ENCODE results near the gene ANKRD23.

ANKRD23 gene

GRCh38 chr2:96835830-96836229, 8.0 kb downstream of the ANKRD23 start:
- DNase-seq, result no peak

- DNase-seq, result no peak
Measured at GRCh38 chr2:96832754-96833507, 10.9 kb downstream of the ANKRD23 start.

DNA sequence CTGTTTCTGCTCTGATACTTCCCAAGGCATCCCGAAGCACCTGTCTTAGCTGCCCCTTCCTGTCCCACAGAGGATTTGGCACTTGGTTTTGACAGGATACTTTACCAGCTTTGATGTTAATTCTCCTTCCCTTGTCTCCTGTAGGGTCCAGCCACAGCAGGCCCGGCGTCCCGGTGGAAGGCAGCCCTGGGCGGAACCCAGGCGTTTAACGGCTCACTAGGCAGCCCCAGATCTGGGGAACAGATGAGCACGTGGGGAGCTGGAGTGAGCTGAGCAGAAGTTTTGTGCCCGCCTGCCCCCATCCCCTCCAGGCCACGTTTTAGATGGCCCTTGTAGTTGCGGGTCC, 11.4 kb downstream of the ANKRD23 start:
- DNase-seq, result no peak

GRCh38 chr2:96831679-96832078, 12.1 kb downstream of the ANKRD23 start:
- DNase-seq, result no peak

GRCh38 chr2:96830044-96830562, 13.7 kb downstream of the ANKRD23 start:
- no peak for DNase-seq

DNA sequence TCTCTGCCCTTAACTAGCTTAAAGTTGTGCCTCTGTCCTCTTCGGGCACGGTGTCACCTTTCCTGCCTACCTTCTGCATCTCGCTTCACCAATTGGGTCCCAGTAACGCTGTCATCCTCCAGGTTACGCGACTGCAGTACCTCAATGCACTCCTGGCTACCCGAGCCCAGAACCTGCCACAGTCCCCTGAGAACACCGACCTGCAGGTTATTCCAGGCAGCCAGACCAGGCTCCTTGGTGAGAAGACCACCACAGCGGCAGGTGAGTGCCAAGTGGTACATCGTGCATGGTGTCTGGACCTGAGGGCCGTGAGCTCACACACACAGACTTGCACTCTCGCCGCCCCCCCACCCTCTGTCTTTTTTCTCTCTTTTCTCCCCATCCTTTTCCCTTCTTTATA, 14.9 kb downstream of the ANKRD23 start:
- no peak for DNase-seq

GRCh38 chr2:96828436-96828835, 15.4 kb downstream of the ANKRD23 start:
- DNase-seq, result no peak

DNA sequence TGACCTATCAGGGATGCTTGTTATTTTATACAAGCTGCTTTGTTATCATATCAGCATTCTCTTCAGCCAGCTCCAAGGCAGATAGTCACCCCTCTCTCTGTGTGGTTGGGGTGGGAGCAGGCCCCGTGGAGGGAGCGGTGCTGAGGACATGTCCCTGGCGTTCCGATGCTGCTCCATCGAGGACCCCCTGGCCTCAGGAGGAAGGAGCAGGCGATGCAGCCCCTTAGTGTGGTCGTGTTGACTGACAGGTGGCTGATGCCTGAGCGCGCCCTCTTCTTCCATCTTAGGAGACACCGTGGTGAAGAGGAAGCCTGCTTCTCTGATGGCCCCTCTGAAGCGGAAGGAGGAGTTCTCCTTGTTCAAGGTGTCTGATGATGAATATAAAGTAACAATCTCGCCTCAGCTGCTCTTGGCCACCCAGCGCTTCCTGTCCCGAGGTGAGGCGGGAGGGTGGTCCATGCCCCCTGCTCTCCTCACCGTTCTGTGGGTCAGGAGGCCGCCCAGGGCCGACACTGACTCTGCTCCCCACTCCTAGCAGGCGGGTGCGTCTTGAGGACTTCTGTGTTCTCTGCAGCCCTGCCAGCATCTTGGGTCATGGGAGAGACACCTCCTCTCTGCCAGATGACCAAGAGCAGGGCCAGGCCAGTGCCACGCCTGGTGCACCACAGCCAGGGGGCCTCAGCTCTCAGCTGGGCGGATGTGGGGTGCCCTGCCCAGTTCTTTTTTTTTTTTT, 17.1 kb downstream of the ANKRD23 start:
- no peak for DNase-seq

GRCh38 chr2:96825057-96825456, 18.8 kb downstream of the ANKRD23 start:
- no peak for DNase-seq

DNA sequence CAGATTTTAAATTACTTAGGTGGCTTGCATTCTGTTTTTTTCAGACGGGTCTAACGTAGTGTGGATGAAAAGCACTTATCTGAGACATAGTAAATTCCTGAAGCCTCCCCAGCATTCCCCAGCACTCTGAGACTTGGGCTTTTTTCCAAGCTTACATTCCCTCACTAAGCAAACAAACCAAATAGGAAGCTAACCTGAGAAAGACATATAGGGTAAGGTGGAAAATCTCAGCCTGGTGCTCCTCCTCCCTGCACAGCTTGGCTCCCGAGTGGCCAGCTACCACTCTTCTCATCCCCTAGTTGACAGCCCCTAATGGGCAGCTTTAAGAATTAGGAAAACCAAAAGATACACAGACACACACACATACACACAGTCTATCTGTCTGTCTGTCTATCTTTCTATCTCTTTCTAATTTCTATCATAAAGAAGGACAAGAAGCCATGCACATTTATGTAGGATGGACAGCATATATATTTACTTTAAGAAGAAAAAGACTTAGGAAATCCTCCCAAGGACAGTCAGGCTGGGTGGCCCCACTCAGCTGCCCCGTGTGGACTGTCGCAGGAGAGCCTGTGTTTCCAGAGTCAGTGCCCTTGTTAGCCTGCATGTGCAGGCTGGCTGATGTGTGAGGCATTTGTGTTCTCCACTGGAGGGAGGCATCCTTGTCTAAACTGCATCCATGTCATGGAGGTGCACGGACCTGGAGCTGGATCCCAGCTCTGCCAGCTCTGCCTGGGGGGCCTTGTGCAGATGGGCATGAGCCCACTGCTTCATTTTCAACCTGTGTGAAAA, 19.5 kb downstream of the ANKRD23 start:
- DNase-seq, result no peak

- no peak for DNase-seq
Measured at GRCh38 chr2:96823198-96823597, 20.6 kb downstream of the ANKRD23 start.

DNA sequence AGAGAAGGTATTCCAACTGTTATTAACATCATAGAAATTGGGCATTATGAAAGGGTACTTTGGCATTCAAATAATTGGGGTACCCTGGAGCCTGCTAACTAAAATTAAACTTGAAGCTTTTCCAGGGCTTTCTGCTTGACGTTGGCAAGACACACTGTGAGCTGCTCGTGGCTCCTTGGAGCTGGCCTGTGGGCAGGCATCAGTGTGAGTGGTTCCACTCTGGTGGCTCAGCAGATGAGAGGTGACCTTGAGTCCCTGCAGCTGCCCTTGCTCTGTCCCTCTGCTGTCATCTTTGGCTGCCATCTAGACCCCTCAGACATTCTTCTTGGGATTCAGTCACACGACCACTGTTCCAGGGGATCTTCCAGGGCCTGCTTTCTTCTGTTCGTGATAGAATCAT, 21.0 kb downstream of the ANKRD23 start:
- no peak for DNase-seq

DNA sequence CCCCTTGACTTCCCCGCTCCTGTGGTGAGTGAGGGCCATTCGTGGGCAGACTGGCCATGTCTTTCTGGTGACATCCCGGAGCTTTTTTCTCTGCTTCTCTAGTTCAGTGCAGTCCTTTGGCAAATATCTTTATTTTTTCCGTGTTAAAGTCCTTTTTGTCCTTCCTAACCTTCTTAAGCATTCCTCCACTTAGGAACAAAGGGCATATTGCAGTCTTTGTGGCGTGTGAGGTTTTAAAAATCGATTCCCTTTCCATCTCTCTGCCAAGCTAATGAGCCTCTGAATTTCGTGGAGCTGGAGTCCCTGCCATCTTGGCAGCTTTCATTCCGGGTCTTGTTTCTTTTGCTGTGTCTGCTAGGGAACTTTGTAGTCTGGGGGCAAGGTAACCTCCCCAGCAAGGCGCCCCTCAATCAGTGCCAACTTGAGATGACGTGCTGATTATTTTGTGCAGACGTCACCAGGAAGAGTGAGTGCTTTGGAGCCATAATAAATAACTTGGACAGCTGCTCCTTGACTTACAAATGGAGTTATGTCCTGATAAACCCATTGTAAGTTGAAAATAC, 22.6 kb downstream of the ANKRD23 start:
- DNase-seq, result no peak

DNA sequence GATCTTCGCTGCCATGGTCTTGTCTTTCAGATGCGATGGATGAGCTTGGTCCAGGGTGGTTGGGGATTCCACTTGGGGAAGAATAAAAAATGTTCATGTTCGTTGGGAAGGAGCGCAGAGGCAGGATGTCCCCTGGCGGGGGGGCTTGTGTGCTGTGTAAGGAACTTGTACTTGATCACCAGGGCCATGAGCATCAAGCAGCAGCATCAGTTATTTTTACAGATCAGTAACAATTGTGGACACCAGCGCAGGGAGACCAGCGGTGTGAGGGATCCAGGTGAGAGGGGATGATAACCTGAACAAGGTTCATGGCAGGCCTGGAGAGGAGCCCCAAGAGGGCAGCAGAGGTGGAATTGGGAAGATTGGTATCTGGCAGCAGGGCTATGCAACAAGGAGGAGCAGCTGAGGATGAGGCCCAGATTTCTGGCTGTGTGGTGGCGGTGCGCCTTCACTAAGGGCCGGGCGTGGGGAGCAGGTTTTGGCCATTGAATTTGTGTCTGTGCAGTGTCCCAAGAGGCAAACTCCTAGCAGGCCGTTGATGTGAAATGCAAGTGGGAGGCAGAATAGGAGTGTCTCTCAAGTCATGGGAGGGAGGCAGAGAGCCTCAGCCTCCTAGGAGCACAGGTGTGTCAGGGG, 23.8 kb downstream of the ANKRD23 start:
- DNase-seq, result no peak

GRCh38 chr2:96819128-96819875, 24.5 kb downstream of the ANKRD23 start:
- no peak for DNase-seq

- no peak for DNase-seq
Measured at GRCh38 chr2:96817882-96818281, 25.9 kb downstream of the ANKRD23 start.

DNA sequence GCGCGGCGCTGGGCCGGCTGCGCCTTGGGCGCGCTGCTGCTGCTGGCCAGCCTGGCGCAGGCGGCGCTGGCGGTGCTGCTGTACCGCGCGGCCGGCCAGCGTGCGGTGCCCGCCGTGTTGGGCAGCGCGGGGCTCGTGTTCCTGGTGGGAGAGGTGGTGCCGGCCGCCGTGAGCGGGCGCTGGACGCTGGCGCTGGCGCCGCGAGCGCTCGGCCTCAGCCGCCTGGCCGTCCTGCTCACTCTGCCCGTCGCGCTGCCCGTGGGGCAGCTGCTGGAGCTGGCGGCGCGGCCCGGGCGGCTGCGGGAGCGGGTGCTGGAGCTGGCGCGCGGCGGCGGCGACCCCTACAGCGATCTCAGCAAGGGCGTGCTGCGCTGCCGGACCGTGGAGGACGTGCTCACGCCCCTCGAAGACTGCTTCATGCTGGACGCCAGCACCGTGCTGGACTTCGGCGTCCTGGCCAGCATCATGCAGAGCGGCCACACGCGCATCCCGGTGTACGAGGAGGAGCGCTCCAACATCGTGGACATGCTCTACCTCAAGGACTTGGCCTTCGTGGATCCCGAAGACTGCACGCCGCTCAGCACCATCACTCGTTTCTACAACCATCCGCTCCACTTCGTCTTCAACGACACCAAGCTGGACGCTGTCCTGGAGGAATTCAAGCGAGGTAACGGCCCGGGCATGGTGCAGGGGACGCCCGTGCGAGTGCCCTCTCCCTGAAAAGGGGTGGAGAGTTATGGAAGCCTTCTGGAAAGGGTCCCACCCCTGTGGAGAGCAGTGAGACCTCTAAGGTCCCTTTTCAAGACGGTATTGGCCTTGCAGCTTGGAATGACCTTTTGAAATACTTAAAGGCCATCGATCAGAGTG, 26.8 kb downstream of the ANKRD23 start:
- no peak for DNase-seq

- DNase-seq, result peak; percentile 97
Measured at GRCh38 chr2:96816127-96816835, 27.5 kb downstream of the ANKRD23 start, which contains the start of gene CNNM3. Gene CNNM3, plus strand, starts transcription at chr2:96816268. Its CDS starts 10 bp downstream, at chr2:96816278.

GRCh38 chr2:96815326-96816126, 28.3 kb downstream of the ANKRD23 start:
- DNase-seq, result no peak
